Activated gamma-delta T cell treated with Interleukin-2 at 50 U/mL for 16 hours (primary cell): Measurements from ENCODE around the gene TMEM176A.
"Not testable (repeated sequence)": the region's sequence is repeated elsewhere in the genome, so short reads cannot be mapped to it uniquely, and the experiment has no call there.

Source experiments
- DNase-seq: peaks from one replicate; pipeline ENCODE4 v3.0.0-alpha.2; 2020

TMEM176A gene

DNA sequence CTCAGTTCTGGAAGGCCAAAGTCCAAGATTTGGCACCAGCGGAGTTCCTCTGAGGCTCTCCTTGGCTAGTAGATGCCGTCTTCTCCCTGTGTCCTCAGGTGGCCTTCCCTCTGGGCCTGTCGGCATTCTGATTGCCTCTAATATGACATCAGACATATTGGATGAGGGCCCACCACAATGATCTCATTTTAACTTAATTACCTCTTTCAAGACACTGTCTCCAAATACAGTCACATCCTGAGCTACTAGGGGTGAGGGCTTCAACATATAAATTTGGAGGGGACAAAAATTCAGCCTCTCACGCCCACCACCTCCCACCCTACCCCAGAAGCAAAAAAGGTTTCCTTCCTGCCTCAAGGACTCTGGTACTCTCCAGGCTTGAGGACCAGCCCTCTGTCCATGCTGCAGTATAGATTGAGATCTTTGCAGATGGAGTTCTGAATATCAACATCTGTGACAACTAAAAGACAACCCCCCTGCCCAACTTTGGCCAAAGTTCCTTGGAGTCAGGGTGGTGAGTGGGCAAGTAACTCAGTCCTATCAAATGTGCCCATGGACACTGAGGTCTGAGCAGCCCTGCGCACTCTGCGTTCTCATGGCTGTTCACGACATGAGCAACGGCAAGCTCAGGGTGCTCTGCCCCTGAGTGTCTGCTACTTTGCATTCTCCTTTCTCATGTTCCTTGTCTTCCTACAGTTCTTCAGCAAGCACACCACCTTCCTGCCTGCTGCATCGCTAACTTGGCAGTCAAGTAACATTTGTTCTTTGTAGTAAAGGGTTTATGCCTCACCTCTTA is 11.9 kb upstream of the TMEM176A start:
- no peak for DNase-seq

DNA sequence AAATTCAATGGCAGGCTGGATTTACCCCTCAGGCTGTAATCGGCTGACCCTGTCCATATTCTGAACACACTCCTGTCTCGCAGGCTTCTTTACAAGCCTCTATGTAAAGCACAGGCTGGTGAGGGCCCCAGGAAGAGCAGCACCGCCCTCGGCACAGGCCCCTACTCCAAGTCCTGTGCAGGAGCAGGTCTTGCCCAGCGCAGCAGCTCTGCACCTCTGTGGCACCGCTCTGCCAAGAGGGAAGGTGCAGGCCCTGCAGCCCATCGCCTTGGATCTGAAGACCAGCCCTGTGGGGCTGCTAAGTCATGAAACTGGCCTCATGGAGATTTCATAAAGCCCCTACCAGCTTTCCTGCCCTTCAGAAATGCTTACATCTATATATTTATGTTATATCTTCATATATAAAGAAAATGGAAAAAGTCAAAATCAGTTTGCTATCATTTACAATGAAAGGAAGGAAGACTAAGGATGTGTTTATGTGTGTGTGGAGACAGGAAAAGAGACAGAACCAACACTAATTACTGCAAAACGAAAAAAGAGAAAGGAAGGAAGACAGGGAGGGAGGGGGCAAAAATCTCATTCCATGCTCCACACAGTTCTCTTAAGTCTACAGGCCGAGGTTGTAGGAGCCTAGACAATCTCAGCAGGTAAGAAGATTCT is 10.0 kb upstream of the TMEM176A start:
- no peak for DNase-seq

DNA sequence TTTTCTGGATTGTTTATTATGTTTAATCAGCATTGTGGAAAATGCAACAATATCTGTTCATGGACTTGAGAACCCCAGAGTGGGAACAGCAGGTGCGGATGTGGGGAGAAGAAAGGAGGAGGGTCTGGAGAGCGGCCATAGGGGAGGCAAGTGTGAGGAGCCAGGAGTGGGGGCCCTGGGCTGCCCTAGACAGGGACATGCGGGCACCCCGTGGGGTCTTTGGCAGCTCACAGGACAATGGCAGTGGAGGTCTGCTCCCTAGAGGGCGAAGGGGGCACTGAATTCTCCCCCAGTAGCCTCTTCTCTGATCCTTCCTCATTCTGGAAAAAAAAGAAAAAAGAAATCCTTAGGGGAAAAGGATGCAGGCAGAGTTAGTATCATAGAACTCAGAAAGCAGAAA is 9.3 kb upstream of the TMEM176A start:
- no peak for DNase-seq

DNA sequence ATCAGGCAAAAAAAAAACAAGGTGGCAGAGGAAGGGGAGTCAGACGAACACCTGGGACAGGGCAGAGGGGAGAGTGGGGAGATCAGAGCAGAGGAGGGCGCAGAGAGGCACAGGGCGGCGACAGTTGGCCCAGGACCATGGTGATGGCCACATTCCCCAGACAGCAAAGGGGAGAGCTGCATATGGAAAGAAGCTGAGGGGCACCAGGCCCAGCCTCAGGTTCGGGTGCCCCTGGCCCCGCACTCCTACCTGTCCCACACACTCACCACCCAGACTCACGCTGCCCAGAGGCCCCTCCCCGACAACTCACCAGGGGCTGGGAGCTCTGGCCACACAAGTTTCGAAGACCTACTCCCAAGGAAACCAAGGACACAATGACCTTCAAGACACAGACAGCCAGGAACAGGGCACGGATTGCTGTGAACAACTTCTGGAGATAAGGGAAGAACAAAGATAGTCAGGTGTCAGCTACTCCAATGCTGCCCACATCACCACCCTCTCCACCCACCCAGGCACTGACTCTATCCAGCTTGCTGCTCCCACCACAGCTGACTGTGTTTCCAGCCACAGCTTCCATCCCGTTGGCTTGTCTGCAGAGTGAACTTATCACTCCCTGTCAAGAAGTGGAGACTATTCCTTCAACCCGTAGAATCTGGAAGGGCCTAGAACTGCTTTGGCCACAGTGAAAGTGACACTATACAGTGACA is 8.7 kb upstream of the TMEM176A start:
- no peak for DNase-seq

DNA sequence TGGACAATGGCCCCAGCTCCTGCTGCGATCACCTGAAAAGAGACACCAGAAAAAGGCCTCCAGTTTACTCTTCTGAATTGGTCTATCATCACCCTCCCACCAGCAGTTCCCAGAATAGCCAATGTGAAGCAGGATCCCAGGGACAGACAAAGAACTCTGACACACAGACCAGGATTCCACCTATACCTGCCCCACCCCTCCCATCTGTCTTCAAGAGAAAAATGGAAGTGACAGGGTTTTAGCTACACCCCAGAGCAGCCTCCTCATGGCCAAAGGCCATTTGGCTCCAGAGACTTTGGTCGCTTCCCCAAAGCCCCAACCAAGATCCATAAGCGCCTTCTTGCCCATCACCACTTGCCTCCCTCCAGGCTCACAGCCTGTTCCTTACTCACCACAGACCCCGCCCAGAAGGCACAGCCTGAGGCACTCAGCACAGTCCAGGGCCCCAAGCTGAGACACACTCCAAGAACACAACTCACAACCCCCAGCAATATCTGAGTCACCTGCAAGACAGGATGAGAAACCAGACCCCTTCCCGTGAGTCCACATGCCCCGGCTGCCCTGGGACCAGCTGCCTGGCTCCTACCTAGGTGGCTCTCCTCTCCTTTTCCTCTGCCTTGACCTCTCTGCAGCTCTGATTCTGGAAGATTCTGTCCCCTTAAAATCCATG is 6.9 kb upstream of the TMEM176A start:
- DNase-seq, result no peak

DNA sequence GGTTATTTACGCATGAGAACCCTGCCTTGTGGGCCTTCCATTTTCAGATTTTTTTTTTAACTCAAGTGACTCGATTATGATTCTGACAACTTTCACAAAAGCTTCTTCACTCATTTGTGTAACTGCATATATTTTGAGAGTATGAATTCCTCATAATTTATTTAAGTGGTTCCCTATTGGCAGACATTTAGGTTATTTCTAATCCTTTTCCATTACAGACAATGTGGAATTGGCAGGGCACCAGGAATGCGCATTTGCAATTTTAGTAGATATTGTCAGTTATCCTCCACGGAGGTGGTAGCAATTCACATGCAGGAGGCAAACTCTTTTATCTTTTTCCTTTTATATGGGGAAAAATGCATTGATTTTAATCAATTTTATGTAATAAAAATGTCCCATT is 2.9 kb upstream of the TMEM176A start:
- no peak for DNase-seq

DNA sequence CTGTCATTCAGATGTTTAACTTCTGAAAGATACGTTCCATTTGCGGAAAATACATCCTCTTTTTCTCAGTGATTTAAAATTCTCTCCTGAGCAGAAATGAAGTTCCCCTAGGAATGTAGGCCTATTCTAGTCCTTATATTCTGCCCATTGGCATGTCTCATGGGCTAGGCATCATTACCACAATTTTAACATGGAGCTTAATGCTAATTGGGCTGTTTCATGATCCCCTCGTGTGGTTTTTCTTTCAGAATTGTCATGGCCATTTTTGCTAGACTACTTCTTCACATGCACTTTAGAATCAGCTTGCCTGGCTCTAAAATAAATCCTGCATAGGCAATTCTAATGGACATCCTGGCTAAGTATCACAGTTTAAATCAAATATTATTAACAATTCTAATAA is 1.4 kb upstream of the TMEM176A start:
- no peak for DNase-seq

DNA sequence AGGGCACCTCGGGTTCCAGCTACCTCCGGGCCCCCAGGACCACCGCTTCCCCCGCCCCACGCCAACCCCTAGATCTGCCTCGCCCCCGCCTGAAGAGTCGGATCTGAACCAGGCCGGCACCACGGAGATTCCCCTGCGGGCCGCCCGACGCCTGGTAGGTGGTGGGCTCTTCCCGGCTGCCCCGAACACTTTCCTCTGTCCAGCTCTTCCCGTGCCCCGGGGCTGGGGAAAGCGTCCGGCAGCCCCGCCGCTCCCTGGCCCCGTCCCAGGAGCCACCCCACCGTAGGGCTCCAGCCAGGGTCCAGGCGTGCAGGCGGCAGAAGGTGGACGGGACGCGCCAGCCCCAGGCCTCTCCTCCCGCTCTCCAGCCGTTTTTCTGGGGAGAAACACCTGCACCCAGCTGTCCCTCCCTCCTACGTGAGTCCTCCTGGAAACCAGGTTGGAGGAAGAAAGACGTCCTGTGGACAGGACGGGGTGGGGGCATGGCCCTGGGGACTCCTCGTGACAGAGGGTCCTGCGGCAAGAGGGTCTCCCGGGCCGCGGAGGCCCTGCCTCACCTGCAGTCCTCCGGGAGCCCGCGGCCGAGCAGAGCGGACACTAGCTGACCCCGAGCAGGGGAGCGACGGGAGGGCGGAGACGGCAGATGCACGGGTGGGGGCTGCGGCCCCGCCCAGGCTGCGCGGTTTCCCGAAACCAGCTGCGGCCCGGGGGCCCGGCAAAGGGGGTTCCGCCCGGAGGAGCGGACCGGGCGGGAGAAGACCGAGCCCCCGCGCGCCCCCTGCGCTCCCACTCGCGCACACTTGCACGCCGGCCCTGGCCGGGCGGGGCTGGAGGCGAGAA is 608 bp upstream of the TMEM176A start, which contains the start of gene TMEM176B:
TSS of gene TMEM176B (minus strand) at position 624 of the 840 bp plus-strand sequence. CDS start 3,795 bp downstream, outside the sequence.
- no peak for DNase-seq

DNA sequence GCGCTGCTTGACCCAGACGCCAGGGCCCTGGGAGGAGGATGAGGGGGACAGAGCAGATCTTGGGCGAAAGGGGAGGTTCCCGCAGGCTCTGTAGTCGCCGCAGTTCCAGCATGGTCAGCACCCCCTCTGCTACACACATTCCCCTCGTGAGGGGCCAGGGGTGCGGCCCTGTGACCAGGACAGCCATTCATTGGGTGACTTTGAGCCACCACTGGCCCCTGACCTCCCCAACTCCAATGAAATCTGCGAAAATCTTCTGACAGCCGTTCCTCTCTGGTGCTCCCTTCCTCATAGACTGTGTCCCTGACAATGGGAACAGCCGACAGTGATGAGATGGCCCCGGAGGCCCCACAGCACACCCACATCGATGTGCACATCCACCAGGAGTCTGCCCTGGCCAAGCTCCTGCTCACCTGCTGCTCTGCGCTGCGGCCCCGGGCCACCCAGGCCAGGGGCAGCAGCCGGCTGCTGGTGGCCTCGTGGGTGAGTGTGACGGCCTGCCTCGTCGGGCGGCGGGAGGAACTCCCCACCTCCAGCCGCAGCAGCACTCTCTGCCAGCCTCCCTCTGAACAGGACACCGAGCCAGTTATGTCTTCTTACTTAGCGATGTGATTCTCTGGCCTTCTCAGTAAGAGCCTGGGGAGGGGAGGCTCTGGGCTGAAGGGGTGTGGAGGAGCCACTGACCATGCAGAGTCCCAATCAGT is 825 bp downstream of the TMEM176A start:
- DNase-seq, result no peak

DNA sequence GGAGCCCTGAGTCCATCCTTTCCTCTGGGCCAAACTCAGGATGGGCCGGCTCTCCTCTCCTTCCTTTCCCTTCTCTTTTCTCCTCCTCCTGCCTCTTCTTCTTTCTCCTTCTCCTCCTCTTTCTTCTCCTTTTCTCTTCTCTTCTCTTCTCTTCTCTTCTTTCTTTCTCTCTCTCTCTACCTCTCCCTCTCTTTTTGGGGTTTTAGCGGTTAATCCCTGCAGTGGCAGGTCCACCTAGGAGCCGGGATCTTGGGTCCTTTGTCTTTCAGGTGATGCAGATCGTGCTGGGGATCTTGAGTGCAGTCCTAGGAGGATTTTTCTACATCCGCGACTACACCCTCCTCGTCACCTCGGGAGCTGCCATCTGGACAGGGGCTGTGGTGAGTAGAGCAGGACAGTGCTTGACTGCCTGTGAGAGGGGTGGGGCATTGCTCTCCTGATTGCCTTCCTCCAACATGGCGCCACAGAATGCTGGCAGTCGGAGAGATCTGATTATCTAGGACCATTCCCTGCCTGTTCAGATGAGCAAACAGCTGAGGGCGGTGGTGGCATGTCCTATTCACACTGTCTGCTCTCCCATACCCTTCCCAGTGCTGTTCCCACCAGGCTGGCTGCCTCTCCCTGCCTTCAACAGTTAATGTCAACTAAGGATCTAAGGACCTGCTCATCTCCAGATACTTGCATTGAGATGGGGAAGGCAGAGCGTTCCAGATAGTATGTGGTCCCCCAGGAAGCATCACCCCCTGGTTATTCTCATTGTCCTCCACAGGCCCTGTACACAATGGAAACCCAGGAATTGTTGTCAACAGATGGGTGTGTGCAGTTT is 1.6 kb downstream of the TMEM176A start:
- DNase-seq, result no peak

DNA sequence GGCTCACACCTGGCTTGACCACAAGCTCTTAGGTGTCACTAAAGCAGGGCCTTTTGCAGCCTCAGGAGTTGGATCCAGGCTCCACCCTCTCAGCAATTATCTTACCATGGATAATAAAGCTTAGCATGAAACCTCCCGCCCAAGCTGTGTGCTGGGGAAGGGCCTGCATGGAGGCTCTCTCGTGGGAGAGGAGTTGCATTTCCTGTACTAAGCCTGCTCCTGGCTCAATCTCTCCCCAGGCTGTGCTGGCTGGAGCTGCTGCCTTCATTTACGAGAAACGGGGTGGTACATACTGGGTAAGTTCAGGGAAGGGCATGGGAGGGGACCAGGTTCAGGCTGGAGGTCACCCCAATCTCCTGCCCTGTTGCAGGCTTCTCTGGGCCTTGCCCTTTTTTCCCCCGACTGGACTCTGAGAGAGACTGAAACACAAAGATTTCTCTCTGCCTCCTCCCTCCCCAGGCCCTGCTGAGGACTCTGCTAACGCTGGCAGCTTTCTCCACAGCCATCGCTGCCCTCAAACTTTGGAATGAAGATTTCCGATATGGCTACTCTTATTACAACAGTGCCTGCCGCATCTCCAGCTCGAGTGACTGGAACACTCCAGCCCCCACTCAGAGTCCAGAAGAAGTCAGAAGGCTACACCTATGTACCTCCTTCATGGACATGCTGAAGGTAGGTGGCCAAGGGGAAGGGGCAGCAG is 2.7 kb downstream of the TMEM176A start:
- no peak for DNase-seq

DNA sequence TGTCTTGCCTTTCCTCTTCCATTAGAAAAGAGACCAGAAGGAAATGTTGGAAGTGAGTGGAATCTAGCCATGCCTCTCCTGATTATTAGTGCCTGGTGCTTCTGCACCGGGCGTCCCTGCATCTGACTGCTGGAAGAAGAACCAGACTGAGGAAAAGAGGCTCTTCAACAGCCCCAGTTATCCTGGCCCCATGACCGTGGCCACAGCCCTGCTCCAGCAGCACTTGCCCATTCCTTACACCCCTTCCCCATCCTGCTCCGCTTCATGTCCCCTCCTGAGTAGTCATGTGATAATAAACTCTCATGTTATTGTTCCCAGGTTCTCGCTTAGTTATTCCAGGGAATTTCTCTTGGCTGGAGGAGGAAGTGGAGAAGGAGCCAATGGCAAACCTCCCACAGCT is 4.2 kb downstream of the TMEM176A start:
- DNase-seq, result no peak

DNA sequence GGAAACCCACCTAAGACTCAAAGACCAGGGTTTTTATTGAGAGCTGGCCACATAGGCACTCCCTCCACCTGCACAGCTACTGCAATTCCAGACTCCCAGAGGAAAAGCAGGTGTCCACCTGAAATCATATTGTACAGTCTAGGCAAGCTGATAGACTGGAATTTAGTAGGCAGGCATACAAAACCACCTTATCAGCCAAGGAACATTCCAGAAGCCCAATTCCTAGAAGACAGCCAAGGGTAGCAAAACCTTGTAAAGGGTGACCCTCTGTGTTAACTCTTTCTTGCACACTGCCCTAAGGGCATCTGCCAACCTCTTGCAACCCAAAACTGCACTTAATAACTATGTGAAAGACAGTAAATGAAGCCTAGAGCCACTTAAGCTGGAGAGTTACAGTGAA is 5.3 kb downstream of the TMEM176A start:
- DNase-seq, result no peak

DNA sequence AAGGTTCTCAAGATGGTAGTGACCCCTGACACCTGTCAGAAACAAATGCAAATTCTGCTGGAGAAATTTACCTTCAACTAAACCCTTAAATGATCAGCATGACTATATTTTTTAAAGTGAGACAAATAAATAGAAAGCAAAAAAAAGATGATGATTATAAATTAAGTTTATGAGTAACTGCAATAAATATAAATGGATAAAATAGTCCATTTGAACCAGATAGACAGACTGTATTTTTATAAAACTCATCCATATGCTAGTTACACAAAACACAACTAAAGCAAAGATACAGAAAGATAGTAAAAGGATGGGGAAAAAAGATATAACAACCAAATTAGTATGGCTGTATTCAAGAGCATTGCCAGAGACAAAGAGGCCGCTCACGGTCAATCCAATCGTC is 5.9 kb downstream of the TMEM176A start:
- DNase-seq, result no peak

DNA sequence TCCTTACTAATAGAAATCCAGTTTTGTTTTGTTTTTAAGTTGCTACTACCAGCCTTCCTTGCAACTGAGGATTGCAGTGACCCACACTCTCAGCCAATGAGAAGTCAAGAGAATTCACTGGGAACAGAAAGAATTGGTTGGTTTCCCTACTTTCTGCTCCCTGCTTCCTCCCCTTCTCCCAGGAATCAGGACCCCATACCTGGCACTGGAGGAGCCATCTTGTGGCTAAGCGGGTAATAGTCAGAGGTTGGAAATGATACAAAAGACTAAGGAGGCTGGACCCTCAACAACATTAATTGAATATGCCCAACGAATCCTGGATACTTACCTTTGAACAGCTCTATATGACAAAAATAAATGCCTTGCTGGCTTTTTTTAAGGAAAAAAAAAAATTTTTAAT is 6.3 kb downstream of the TMEM176A start:
- no peak for DNase-seq

DNA sequence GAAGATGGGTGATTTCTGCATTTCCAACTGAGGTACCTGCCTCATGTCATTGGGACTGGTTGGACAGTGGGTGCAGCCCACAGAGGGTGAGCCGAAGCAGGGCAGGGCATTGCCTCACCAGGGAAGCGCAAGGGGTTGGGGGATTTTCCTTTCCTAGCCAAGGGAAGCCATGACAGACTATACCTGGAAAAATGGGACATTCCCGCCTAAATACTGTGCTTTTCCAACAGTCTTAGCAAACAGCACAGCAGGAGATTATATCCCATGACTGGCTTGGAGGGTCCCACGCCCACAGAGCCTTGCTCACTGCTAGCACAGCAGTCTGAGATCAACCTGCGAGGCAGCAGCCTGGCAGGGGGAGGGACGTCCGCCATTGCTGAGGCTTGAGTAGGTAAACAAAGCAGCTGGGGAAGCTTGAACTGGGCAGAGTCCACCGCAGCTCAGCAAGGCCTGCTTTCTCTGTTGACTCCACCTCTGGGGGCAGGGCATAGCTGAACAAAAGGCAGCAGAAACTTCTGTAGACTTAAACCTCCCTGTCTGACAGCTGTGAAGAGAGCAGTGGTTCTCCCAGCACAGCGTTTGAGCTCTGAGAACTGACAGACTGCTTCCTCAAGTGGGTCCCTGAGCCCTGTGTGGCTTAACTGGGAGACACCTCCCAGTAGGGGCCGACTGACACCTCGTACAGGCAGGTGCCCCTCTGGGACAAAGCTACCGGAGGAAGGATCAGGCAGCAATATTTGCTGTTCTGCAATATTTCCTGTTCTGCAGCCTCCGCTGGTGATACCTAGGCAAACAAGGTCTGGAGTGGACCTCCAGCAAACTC is 7.3 kb downstream of the TMEM176A start:
- not testable (repeated sequence) for DNase-seq

DNA sequence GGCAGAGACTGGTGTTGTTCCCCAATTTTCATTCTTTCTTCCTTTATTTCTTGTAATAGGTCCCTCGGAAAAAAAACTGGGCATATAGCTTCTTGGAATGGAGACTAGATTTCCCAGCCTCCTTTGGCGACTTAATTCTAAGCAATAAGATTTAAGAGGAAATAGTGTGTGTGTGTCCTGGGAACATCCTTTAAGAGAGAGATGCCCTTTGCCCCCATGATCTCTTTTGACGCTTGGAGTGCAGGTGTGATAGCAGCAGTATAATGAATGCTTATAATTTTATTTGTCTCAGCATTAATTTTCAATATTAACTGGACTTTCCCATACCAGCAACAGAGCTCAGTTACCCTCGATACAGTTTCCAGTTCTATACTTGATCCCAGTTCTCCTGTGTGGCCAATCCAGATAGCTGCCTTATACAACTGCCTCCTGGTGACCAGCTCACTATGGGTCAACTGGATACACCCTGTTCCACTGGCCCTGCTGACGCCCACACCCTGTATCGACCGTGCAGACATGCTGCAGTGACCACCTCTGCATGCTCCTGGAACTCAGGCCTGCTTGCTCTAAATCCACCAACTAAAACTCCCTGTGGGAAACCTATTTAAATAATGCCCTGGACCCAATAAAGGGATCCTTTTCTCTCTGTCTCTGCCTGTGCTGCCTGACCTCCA is 13.9 kb downstream of the TMEM176A start:
- DNase-seq, result no peak

DNA sequence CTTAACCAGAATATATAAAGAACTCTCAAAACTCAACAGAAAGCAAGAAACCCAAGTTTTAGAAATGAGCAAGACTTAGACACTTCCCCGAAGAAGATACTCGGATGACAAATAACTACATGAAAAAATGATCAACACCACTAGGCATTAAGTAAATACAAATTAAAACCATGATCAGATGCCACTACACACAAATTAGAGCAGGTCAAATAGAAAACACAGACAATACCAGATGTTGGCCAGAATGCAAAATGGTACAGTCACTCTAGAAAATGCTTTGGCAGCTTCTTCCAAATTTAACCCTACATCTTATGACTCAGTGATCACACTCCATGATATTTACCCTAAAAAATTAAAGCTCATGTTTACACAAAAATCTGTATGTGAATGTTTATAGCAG is 18.4 kb downstream of the TMEM176A start:
- DNase-seq, result no peak

DNA sequence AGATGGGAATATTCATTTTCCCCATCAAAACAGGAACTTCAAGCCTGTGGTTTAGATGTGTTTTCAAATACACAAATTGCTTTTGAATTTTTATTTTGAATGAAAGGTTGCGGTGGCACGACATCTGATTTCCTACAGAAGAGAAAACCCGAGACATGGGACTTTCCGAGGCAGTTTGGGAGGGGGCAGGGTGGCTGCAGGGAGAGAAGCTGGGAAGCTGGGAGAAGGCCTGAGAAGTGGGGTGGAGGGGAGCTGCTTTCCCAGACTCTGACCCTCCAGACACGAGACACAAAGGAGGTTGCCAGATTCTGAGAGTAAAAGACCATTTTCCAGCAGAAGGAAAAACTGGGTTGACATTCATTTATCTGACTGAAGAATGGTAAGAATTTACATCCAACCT is 19.6 kb downstream of the TMEM176A start:
- no peak for DNase-seq
